Small intestine (tissue), 7 donors: Measurements from ENCODE around the gene AFDN. TPM values are rescaled to one million over a fixed set of nuclear protein-coding genes. Genes with fewer than 3 reads are reported as not detected.

ENCODE experiments used
- DNase-seq, 2 donors: peaks; one replicate each; pipeline versions ENCODE4 v3.0.0 to v3.0.0-alpha.2; 2013
- FAIRE-seq: peaks from 2 replicates; lab custom pipeline; 2012; peaks lifted over from hg19 to GRCh38; lab: Jason Lieb, UNC
- H3K27ac ChIP-seq, 3 donors: one replicate each; pipeline ENCODE4 v1.5.1; 2013; ENCODE audit warnings: low read length in 2 of 3, mild to moderate bottlenecking in 2 of 3, control low read depth in 1 of 3, inconsistent platforms in 1 of 3, low read depth in 1 of 3, moderate library complexity in 1 of 3
- H3K27me3 ChIP-seq, 3 donors: one replicate each; pipeline ENCODE4 v1.6.1; 2013; ENCODE audit warnings: low read length in 3 of 3, inconsistent platforms in 1 of 3; ENCODE audit not compliant: control insufficient read depth in 3 of 3, insufficient read depth in 3 of 3
- H3K36me3 ChIP-seq, 3 donors: one replicate each; pipeline ENCODE4 v1.6.1; 2013; ENCODE audit warnings: low read length in 3 of 3, inconsistent platforms in 1 of 3, low read depth in 1 of 3, mild to moderate bottlenecking in 1 of 3, moderate library complexity in 1 of 3; ENCODE audit not compliant: control insufficient read depth in 3 of 3, insufficient read depth in 2 of 3
- H3K4me1 ChIP-seq, 3 donors: one replicate each; pipeline ENCODE4 v1.6.1; 2013; ENCODE audit warnings: low read length in 2 of 3, inconsistent platforms in 1 of 3, low read depth in 1 of 3, mild to moderate bottlenecking in 1 of 3, moderate library complexity in 1 of 3; ENCODE audit not compliant: control insufficient read depth in 3 of 3, insufficient read depth in 2 of 3
- H3K4me3 ChIP-seq, 3 donors: one replicate each; pipeline ENCODE4 v1.5.1; 2013; ENCODE audit warnings: low read length in 3 of 3, control low read depth in 1 of 3, inconsistent platforms in 1 of 3, low read depth in 1 of 3, mild to moderate bottlenecking in 1 of 3, moderate library complexity in 1 of 3
- H3K9me3 ChIP-seq, 2 donors: one replicate each; pipeline ENCODE4 v1.6.1; 2013; ENCODE audit warnings: low read depth in 1 of 2, low read length in 1 of 2; ENCODE audit not compliant: control insufficient read depth in 2 of 2, insufficient read depth in 1 of 2
- WGBS, 3 donors: extraction: QIAGEN DNeasy Blood & Tissue Kit; methylation state at CpG; one replicate each; pipeline ENCODE4 v1.1.7; 2013; 5-methylcytosine and 5-hydroxymethylcytosine counted together
- polyA plus RNA-seq, 4 donors: library from polyadenylated mRNA; stranded (reverse) in 3 of 4; unstranded in 1 of 4; fragments of 200-250 nt in 3 of 4; fragments of 120-200 nt in 1 of 4; gene quantifications; one replicate each; pipeline versions ENCODE4 v1.2.1 to v1.2.3, GENCODE V29; 2013
- donor health status: healthy with polysubstance abuse.
- donor health status: control.
- donor health status: control.
- donor health status: Bipolar disorder and iron deficiency.
- donor health status: healthy.

Gene AFDN
- polyA plus RNA-seq, 4 donors, result 46.0 to 202 (median 67.9) TPM

DNA sequence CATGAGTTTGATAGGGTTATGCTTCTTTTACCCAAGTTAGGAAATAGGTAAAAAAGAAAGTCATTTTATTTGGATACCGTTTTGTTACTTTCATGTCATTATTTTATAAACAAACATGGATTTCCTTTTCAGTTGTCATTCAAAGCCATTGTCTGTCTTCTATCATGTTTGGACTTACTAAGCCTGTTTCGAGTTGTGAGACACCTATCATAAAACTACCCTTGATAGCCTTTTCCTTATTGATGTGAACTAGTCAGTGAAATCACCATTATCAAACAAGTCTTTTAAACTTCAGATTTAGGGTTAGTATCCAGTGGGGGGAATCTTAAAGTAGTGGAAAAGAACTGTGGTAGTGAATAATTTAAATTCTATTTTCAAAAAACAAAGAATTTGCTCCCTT lies 85.8 kb downstream of the AFDN start:
- Histone ChIP-seq H3K27me3 (no peaks in the 10 kb centered on the region), H3K36me3 (peaks cover 0 to 29% (median 9%) of the 10 kb centered on the region in 3 donors), H3K9me3 (no peaks in the 10 kb centered on the region), H3K27ac (no peak overlapping the region), H3K4me3 (no peak overlapping the region), H3K4me1 (no peaks in the 10 kb centered on the region)
- DNase-seq (no peak), FAIRE-seq (no peak)
- 65 to 88% (median 70%) methylated on average over 2 of the region's 2 CpGs for WGBS, 3 donors

DNA sequence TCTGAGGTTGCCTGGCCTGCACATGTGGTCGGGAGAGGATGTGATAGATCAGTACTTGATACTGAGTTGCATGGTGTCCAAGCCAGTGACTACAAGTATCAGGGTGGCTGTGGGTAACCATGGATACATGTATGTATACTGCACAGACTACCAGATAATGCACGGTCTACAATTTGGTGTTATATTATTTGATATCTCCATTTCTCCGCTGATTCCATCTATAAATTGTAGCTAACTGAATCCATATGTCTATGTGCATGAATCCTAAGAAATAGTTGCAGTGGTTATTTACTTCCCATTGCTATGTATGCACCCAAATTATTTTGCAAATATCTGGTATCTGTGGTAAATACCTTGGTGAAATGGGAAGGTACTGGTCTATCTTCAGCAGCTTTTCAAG lies 87.0 kb downstream of the AFDN start:
- H3K4me1 ChIP-seq, result no peaks in the 10 kb centered on the region
- H3K4me3 ChIP-seq, result no peak overlapping the region
- DNase-seq, result no peak
- FAIRE-seq, result no peak
- H3K9me3 ChIP-seq, result no peaks in the 10 kb centered on the region
- H3K27me3 ChIP-seq, result no peaks in the 10 kb centered on the region
- WGBS, 3 donors, result 89 to 91% (median 90%) methylated on average over 3 of the region's 3 CpGs
- H3K36me3 ChIP-seq, result peaks cover 0 to 30% (median 14%) of the 10 kb centered on the region in 3 donors
- H3K27ac ChIP-seq, result no peak overlapping the region

DNA sequence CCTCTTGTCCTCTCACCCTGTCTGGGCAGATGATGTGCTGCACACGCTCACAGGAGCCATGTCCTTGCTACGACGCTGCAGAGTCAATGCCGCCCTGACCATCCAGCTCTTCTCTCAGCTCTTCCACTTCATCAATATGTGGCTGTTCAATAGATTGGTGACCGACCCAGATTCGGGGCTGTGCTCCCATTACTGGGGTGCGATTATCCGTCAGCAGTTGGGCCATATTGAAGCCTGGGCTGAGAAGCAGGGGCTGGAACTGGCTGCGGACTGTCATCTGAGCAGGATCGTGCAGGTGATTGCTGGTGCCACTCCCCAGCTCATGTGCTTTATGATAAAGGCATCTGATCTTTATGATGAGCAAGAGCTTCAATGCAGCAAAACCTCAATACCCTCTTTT lies 88.4 kb downstream of the AFDN start:
- H3K9me3 ChIP-seq, result no peaks in the 10 kb centered on the region
- H3K27ac ChIP-seq, result no peak overlapping the region
- DNase-seq (no peak), FAIRE-seq (no peak)
- H3K4me1 ChIP-seq, result no peaks in the 10 kb centered on the region
- WGBS, 3 donors, result 96 to 98% (median 98%) methylated on average over 10 of the region's 10 CpGs
- no peaks in the 10 kb centered on the region for H3K27me3 ChIP-seq
- H3K36me3 ChIP-seq, result peaks cover 0 to 41% (median 26%) of the 10 kb centered on the region in 3 donors
- no peak overlapping the region for H3K4me3 ChIP-seq

DNA sequence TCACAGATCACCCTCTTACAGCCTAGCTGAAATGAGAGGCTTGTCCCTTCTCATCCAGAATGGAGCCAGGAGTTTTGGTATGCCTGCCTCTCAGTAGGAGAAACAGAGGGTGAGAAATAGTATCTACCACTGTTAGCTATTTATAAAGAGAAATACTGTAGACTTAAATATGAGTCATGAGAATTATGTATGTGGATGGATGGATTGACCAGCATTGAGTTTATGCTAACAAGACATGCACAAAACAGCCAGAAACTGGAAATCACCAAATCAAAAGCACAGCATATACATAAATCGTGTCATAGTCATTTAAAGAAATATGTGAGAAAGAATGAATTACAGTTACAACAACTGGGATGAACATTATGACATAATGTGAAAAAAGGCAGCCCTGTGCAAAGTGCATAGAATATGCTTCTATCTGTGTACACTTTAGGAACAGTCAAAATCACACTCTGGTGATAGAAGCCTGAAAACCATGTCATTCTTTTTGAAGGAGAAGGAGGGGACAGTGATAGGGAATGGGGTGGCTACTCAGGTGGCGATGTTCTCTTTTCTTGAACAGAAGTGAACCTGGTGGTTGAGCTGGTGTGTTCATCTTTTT lies 90.9 kb downstream of the AFDN start:
- Histone ChIP-seq H3K9me3 (no peaks in the 10 kb centered on the region), H3K4me3 (no peak overlapping the region), H3K36me3 (peaks cover 0 to 43% (median 33%) of the 10 kb centered on the region in 3 donors), H3K27me3 (no peaks in the 10 kb centered on the region), H3K27ac (no peak overlapping the region), H3K4me1 (no peaks in the 10 kb centered on the region)
- DNase-seq (no peak), FAIRE-seq (no peak)
- 87 to 92% (median 89%) methylated on average over 2 of the region's 2 CpGs for WGBS, 3 donors

DNA sequence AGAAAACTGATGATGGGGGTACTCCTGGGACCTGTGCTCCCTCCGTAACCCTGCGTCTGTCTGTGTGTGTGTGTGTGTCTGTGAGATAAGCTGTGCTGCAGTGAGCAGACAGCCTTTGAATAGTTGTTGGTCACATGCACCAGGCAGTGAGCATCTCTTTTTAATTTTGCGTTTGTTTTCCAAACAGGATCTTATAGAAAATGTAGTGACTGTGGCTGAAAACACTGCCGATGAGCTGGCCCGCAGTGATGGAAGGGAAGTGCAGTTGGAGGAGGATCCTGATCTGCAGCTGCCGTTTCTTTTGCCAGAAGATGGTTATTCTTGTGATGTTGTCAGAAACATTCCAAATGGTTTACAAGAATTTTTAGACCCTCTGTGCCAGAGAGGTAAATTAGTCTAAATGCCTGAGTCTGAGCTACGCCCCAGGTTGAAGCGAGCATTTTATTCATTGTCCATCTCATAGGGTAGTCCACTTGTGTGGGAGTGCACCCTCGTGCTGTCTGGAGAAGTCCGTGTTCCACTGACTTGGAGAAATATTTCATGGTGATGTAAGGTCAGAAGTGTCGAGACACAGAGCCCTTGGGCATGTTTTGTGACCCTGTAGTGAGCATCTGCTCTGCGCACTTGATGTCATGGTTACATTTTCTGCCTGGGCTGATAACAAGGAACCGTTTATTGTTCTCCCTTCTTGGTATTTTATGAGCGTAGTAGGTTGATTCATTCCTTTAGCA lies 92.0 kb downstream of the AFDN start:
- Histone ChIP-seq H3K27ac (no peak overlapping the region), H3K4me1 (no peaks in the 10 kb centered on the region), H3K9me3 (no peaks in the 10 kb centered on the region), H3K4me3 (no peak overlapping the region), H3K27me3 (no peaks in the 10 kb centered on the region), H3K36me3 (peaks cover 0 to 41% (median 31%) of the 10 kb centered on the region in 3 donors)
- no peak for DNase-seq
- FAIRE-seq, result no peak
- 89 to 93% (median 90%) methylated on average over 14 of the region's 14 CpGs for WGBS, 3 donors

DNA sequence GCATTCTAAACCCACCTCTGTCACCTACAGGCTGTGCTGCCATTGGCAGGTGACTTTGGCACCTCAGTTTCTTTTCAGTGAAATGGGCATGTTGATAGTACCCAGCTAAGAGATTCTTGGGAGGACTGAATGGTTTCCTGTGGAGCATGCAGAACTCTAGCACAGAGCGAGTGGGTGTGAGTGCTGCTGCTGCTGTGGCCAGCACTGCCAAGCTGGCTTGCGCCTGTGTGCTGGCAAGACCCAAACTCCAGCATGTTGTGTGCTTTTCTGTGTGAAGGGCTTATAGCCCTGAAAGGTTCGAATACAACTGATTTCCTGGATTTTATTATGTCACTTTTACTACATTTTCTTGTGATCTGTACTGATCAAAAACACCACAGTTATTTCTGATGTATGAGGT lies 92.6 kb downstream of the AFDN start:
- H3K27me3 ChIP-seq, result no peaks in the 10 kb centered on the region
- WGBS, 3 donors, result 79 to 91% (median 90%) methylated on average over 3 of the region's 3 CpGs
- H3K4me1 ChIP-seq, result no peaks in the 10 kb centered on the region
- no peak overlapping the region for H3K27ac ChIP-seq
- FAIRE-seq (no peak), DNase-seq (no peak)
- H3K36me3 ChIP-seq, result peaks cover 0 to 44% (median 34%) of the 10 kb centered on the region in 3 donors
- no peak overlapping the region for H3K4me3 ChIP-seq
- H3K9me3 ChIP-seq, result no peaks in the 10 kb centered on the region

DNA sequence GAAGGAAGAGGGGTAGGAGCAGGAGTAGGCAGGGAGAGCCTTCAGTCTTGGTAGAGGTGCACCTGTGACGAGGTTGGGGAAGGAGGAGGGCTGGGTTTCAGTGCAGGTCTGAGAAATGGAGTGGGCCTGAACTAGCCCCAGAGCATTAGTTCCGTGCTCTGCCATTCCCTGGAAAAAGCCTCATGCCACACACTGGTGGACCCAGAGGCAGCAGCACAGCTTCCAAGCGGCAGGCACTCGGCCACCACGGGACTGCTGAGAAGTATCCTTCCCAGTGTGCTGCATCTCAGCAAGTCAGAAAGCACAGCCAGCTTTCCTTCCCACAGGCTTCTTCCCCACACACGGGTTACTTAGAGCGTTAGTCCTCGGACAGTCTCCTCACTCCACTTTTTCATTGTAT lies 93.5 kb downstream of the AFDN start:
- no peaks in the 10 kb centered on the region for H3K9me3 ChIP-seq
- H3K4me3 ChIP-seq, result no peak overlapping the region
- FAIRE-seq (no peak), DNase-seq (no peak)
- H3K36me3 ChIP-seq, result peaks cover 0 to 45% (median 35%) of the 10 kb centered on the region in 3 donors
- H3K27me3 ChIP-seq, result no peaks in the 10 kb centered on the region
- WGBS, 3 donors, result 90 to 95% (median 94%) methylated on average over 8 of the region's 8 CpGs
- no peak overlapping the region for H3K27ac ChIP-seq
- H3K4me1 ChIP-seq, result no peaks in the 10 kb centered on the region

DNA sequence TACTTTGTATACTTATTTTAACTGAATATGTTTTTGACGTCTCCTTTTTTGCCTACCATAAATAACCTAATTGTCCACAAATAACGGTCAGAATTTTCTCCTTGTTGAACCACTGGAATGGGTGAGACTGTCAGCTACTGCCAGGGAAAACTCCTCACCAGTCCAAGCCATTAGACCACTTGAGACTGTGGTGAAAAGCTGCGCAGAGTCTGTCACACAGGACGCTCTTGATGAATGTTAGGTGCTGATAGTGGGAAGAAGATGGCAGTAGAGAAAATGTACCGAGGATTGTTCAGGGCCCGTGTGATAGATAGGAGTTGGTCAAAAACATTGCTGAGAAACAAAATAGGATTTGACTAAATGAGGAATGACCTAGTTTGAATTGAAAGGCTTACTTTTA lies 95.1 kb downstream of the AFDN start:
- Histone ChIP-seq H3K9me3 (no peaks in the 10 kb centered on the region), H3K27ac (no peak overlapping the region), H3K4me3 (no peak overlapping the region), H3K27me3 (no peaks in the 10 kb centered on the region), H3K36me3 (peaks cover 0 to 47% (median 38%) of the 10 kb centered on the region in 3 donors), H3K4me1 (no peaks in the 10 kb centered on the region)
- FAIRE-seq (no peak), DNase-seq (no peak)
- 87 to 90% (median 88%) methylated on average over 6 of the region's 6 CpGs for WGBS, 3 donors
